GM19238 (cell line): ENCODE data around the gene CST3.
"Not testable (repeated sequence)": the region's sequence is repeated elsewhere in the genome, so short reads cannot be mapped to it uniquely, and the experiment has no call there.

Source experiments
- DNase-seq: peaks from one replicate; pipeline ENCODE4 v3.0.0; 2011; ENCODE audit warnings: low spot score; ENCODE audit not compliant: insufficient read length

The CST3 gene

GRCh38 chr20:23628402-23629016, 9.2 kb downstream of the CST3 start:
- no peak for DNase-seq

- no peak for DNase-seq
Observed at GRCh38 chr20:23627501-23627900, 10.3 kb downstream of the CST3 start.

DNA sequence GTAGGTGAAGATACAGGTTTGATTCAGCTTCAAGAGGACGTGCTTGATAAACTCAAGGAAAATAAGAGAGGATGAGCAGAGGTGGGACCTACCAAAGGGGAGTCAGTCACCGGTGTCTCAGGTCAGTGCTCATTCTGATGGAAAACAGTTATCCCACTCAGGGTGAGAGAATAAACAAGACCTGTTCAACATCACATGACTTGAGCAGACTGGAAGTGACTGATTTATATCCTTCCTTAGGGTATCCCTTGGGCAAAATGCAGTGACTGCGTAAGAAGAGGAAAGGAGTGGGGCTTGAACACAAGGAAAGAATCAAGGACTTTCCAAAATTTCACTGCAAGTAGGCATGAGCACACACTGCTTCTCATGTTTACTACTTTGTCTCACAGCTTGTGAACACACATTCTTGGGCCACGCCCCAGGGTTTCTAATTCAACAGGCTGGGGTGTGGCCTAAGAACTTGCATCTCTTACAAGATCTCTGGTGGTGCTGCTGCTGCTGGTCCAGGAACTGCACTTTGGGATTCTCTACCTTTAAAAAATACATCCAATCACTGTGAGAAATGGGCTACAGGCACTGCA, 11.6 kb downstream of the CST3 start:
- no peak for DNase-seq

- no peak for DNase-seq
Observed at GRCh38 chr20:23625236-23625964, 12.4 kb downstream of the CST3 start.

- no peak for DNase-seq
Observed at GRCh38 chr20:23624324-23624691, 13.4 kb downstream of the CST3 start.

DNA sequence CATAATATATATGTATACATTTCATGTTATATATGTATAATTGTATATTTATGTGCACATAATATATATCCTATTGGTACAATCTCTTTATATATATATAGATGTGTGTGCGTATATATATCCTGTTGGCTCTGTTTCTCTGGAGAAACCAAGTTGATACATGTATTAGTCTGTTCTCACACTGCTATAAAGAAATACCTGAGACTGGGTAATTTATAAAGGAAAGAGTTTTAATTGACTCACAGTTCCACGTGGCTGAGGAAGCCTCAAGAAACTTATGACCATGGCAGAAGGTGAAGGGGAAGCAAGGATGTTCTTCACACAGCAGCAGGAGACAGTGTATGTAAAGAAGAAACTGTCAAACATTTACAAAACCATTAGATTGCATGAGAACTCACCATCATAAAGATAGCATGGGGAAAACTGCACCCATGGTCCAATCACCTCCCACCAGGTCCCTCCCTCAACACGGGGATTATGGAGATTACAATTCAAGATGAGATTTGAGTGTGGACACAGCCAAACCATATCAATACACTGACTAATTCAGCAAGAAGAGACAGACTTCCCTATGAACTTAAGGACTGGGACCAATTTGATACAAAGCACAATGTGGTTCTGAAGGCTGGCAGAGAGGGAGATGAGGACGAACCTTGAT, 14.0 kb downstream of the CST3 start:
- DNase-seq, result no peak

- DNase-seq, result no peak
Observed at GRCh38 chr20:23622839-23623343, 14.9 kb downstream of the CST3 start.

DNA sequence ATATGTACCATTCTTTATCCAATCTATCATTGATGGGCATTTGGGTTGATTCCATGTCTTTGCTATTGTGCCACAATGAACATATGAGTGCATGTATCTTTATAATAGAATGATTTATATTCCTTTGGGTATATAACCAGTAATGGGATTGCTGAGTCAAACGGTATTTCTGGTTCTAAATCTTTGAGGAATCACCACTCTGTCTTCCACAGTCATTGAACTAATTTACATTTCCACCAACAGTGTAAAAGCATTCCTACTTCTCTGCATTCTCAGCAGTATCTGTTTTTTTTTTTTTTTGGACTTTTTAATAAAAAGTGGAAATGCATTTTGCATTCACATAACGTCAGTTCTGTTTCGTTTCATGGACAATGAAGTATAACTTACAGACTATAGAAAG, 15.4 kb downstream of the CST3 start:
- DNase-seq, result not testable (repeated sequence)

GRCh38 chr20:23620670-23621386, 16.9 kb downstream of the CST3 start:
- DNase-seq, result not testable (repeated sequence)

DNA sequence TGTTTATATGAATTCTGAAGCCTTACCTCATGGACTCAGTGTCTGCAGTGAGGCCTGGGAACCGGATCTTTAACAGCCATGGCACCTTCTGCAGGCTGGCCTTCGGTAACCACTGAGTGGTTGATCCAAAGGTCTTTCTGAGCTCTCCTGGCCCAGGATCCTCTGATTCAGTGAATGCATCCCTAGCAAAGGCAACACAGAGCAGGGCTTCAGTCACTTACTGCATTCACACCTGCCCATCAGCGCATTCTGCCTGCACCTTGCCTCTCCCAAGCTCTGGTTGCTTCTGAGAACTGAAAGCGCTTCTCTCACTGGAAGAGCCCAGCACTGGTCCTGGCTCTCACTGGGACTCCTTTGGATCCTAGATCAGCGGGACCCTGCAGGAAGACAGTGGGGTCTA, 23.6 kb downstream of the CST3 start:
- DNase-seq, result no peak

DNA sequence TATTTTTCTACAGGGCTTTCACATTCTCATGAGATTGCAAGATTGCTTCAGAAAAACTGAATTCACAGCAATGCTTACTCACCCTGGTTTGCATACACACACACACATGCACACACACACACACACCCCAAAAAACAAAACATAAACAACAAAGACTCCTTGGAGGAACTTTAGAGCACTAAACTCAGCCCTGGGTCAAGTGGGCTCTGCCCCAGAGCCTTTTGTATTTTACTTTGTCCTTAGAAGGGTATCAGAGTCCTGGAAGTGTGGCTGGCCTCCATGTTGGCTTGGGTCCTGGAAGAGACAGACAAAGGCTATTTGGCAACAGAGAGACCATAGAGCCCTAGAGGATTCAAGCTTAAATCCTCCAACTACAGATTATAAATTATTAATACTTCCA, 24.1 kb downstream of the CST3 start:
- no peak for DNase-seq

DNA sequence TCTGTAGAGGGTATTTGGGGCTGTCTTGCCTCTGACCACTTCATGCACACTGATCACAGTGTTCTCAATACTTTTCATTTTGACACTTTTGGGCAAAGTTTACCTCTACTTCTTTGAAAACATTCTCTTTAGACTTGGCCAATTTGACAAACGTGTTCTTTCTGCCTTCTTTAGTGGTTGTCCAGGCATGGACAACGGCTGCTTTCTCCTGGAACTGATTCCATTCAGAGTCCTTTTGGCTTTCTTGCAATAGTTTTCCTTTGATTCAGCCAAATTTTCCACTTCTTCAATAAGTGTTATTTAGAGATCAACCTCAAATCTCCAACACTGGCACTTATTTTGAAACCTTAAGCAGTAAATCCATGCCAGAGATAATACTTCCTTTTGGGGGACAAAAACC, 25.4 kb downstream of the CST3 start:
- no peak for DNase-seq

GRCh38 chr20:23609486-23610109, 28.2 kb downstream of the CST3 start:
- no peak for DNase-seq

DNA sequence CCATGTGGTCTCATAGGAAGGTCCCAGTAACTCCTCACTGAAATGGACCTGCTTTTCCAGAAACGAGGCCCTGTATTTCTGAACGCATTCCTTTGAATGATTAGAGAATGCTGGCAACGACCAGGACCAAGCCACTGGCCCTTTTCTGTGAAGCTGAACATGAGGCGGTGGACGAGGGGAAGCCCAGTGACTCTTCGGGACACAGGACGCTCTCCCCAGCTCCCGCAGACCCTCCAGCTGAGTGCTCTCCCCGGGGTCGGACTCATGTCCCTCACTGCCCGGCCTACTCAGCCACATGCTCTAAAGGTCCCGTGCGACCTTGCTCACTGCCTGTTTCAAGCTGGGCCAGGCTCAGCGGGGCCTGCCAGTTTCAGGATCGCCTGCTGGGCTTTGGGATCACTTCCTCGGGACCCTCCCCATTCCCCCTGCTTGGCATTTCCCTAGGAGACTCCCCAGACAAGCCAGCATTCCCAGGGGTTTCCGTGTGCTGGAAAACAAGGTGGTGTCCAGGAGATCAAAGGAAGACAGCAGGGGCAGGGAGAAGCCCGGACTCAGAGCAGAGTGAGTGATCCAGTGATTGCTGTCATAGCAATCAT, 29.4 kb downstream of the CST3 start:
- no peak for DNase-seq

DNA sequence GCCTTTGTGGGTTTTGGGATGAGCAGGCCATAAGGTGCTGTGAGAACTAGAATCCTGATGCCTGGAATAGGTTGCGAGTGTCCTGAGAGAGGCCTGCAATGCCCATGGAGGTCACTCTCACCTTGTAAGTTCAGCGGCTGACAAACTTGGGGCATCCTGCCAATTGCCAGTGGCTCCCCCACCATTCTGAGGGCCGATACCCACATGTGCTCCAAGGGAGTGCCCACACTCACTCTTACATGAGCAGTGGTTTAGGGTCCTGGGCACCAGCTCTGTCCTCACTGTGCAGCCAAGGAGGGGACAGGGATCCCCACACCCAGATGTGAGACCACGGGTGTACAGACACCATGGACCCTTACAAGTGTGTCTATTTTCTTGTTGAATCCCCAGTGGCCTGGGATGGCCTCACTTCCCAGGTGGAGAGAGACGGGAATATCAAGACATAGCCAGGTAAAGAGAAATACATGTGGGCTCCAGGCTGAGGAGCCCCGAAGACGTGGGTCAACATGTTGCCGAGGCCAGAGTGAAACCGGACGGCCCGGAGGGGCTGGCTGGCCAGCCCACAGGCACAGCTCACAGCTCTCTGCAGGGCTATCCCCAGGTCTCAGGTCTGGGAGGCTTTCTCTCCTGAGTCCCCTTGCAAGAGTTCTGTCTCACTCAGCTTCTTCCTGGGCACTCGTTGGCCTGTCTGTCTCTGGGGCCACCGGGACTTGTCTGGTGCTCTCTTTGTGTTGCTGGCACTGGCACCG, 30.1 kb downstream of the CST3 start:
- DNase-seq, result no peak

DNA sequence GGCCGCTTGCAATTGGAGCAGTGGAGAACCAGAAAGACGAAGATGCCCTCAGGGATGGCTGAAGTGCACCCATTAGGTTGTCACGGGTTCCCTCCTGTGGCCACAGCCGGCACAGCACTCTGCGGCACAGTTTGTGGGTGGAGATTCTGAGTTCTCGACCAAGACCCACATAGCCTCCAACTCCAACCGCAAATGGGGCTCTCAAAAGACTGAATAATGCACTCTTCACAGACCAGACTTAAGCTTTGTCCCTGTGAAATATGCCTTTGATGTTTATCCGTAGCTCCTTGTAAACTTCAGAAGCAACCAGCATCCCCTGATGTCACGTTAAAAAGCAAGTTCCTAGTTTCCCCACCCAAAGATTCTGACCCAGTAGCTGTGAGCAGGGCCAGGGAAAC, 31.1 kb downstream of the CST3 start:
- DNase-seq, result peak; percentile 63

DNA sequence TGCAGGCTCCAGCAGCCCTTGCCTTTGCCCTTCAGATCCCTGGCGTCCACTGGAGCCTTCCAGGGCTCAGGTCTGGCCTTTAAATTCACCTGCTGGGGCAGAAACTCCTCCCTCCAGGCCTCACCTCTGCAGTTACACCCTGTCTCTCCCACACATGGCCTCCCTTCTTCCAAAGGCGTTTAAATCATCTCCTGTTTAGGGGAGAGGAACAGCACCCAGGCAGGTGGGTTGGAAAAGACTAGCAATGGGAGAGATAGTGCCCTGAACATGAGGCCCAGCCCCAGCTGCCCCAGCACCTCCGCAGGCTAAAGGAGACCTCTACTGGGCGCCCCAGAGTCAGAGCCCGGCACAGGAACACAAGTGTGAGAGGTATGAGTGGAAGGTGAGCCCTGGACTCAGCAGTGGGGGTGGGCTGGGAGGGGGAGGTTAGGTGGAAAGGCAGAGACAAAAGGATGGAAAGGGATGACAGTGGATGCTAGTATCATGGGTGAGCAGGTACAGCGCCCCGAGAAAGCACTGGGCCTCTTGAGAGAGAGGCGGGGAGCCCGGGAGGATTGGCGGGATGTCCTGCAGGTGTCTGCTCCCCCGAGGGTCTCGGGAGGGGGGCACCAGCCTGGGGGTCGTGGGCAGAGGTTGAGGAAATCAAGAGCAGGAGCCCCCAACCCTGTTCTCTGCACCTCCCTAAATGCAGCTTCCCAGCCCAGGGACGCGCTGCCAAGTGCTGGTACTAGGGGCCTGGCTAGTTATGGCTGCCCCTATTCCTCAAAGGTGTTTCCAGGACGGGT, 31.7 kb downstream of the CST3 start, which contains the start of gene CST9:
TSS of gene CST9 (minus strand) at position 51 of the 785 bp plus-strand sequence. CDS start 53 bp downstream, outside the sequence.
- no peak for DNase-seq

DNA sequence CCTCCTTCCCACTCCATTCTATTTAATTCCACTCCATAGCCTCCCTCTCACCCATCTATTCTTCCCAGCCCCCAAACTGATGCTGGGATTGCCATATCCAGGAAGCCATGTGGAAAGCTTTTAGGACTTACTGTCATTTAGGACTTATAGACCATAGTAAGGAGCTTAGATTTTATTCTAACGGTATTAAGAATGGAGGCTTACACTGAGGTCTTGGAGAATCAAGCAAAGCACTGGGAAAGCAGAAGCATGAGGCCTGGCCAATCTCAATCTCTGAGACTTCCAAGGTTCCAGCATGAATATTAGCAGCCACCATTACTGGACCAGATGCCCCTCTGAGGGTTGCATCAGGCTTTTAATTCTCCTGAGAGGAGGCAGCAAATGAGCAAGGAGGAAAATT, 33.4 kb downstream of the CST3 start:
- DNase-seq, result no peak

- DNase-seq, result no peak
Observed at GRCh38 chr20:23603321-23603720, 34.4 kb downstream of the CST3 start.
